Measurements from ENCODE around the gene WAC. TPM values are rescaled to one million over a fixed set of nuclear protein-coding genes. Genes with fewer than 3 reads are reported as not detected.

WAC gene
- total RNA-seq, 2 experiments from 2014 or later, result 95.2 to 102 TPM

DNA sequence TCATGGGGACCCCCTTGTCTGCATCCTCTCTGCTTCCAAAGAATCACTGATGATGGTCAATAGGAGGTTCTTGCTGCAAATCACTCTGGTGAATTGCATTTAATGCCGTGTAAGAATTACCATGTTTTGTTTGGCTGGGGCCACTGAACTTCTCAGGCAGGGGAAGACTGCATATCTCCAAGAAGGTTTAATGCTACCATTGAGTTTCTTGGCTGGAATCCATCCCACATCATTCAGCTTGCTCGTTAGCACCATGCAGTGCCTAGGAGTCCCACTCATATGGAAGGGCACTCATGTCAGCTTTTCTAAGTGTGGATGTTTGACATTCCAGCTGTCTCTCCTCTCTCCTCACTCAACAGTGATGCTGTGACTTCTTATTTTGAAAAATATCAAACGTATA, 94.2 kb downstream of the WAC start:
- intact Hi-C loops (cut with micrococcal nuclease), result no loop called here
- CTCF ChIA-PET, result interaction anchor here (0.7 to 2.5 kb wide), 6 partner anchors 20 to 1716 kb away, joined by 3 to 8 read pairs (median 4); no protein-coding TSS in a partner anchor
- POLR2A ChIA-PET, result no interaction called here
- no peaks in the 10 kb centered on the region for H3K9me3 Mint-ChIP-seq
- no peak overlapping the region for H3K4me3 Mint-ChIP-seq
- TF ChIP-seq, protein P1, sequence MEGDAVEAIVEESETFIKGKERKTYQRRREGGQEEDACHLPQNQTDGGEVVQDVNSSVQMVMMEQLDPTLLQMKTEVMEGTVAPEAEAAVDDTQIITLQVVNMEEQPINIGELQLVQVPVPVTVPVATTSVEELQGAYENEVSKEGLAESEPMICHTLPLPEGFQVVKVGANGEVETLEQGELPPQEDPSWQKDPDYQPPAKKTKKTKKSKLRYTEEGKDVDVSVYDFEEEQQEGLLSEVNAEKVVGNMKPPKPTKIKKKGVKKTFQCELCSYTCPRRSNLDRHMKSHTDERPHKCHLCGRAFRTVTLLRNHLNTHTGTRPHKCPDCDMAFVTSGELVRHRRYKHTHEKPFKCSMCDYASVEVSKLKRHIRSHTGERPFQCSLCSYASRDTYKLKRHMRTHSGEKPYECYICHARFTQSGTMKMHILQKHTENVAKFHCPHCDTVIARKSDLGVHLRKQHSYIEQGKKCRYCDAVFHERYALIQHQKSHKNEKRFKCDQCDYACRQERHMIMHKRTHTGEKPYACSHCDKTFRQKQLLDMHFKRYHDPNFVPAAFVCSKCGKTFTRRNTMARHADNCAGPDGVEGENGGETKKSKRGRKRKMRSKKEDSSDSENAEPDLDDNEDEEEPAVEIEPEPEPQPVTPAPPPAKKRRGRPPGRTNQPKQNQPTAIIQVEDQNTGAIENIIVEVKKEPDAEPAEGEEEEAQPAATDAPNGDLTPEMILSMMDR (IDR thresholded peaks at IDR 0.05), result no peak
- peaks cover 6% of the 10 kb centered on the region for H3K4me1 Mint-ChIP-seq (ENCODE audit: low read depth)
- no peak overlapping the region for H3K27ac Mint-ChIP-seq
- H3K36me3 Mint-ChIP-seq (ENCODE audit: low read depth), result peaks cover 3% of the 10 kb centered on the region
- DNase-seq, result no peak
- no peak for ATAC-seq
- peaks cover 10% of the 10 kb centered on the region for H3K27me3 Mint-ChIP-seq

GRCh38 chr10:28628184-28628893, 95.4 kb downstream of the WAC start:
- POLR2A ChIA-PET, result no interaction called here
- DNase-seq, result peak; percentile 82
- H3K27me3 Mint-ChIP-seq, result peaks cover 13% of the 10 kb centered on the region
- CTCF ChIA-PET, result interaction anchor here (0.8 to 2.8 kb wide), 13 partner anchors 9 to 676 kb away, joined by 3 to 13 read pairs (median 4); no protein-coding TSS in a partner anchor
- H3K36me3 Mint-ChIP-seq (ENCODE audit: low read depth), result no peaks in the 10 kb centered on the region
- peak; percentile 84 for ATAC-seq
- H3K4me1 Mint-ChIP-seq (ENCODE audit: low read depth), result peaks cover 6% of the 10 kb centered on the region
- H3K4me3 Mint-ChIP-seq, result no peak overlapping the region
- H3K9me3 Mint-ChIP-seq, result no peaks in the 10 kb centered on the region
- intact Hi-C loops (cut with micrococcal nuclease), result no loop called here
- no peak overlapping the region for H3K27ac Mint-ChIP-seq
- TF ChIP-seq, protein P1 (IDR thresholded peaks at IDR 0.05), result peak; percentile 89

- intact Hi-C loops (cut with micrococcal nuclease), result no loop called here
- TF ChIP-seq, protein P1 (IDR thresholded peaks at IDR 0.05), result no peak
- Mint-ChIP-seq H3K9me3 (no peaks in the 10 kb centered on the region), H3K4me1 (ENCODE audit: low read depth) (peaks cover 6% of the 10 kb centered on the region), H3K27me3 (peaks cover 14% of the 10 kb centered on the region), H3K27ac (no peak overlapping the region), H3K4me3 (no peak overlapping the region), H3K36me3 (ENCODE audit: low read depth) (no peaks in the 10 kb centered on the region)
- ATAC-seq (no peak), DNase-seq (no peak)
- CTCF ChIA-PET, result interaction anchor here (1.3 to 1.5 kb wide), 2 partner anchors 10 to 11 kb away, joined by 3 to 4 read pairs; no protein-coding TSS in a partner anchor
- POLR2A ChIA-PET, result interaction anchor here (0.6 to 1.2 kb wide), 2 partner anchors 50 to 86 kb away, joined by 3 read pairs; no protein-coding TSS in a partner anchor
Observed at GRCh38 chr10:28631896-28632583, 99.1 kb downstream of the WAC start.

DNA sequence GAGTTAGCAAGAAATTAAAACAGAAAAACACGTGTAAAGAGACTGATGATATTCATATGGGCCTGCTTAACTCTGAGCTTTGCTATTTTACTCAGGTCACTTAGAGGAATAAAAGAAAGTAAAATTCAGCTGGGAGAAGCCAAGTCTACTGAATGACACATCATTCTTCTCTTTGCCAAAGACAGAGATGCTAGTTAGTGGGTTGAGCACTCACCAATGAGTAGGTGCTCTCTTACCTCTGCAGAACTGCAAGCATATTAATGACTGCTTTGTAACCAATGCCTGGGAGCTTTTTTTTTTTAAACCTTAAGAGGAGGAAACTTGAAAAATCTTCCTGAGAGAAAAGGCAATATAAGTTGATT, 99.6 kb downstream of the WAC start:
- DNase-seq, result no peak
- TF ChIP-seq, protein P1 (IDR thresholded peaks at IDR 0.05), result no peak
- ChIA-PET CTCF (interaction anchor here (1.3 to 1.5 kb wide), 2 partner anchors 9 to 12 kb away, joined by 3 to 4 read pairs; no protein-coding TSS in a partner anchor), POLR2A (interaction anchor here (0.6 to 1.2 kb wide), 2 partner anchors 50 to 87 kb away, joined by 3 read pairs; no protein-coding TSS in a partner anchor)
- Mint-ChIP-seq H3K27me3 (peaks cover 12% of the 10 kb centered on the region), H3K36me3 (ENCODE audit: low read depth) (no peaks in the 10 kb centered on the region), H3K9me3 (peaks cover 1% of the 10 kb centered on the region), H3K4me1 (ENCODE audit: low read depth) (peaks cover 6% of the 10 kb centered on the region), H3K4me3 (no peak overlapping the region), H3K27ac (no peak overlapping the region)
- ATAC-seq, result no peak
- intact Hi-C loops (cut with micrococcal nuclease), result no loop called here

DNA sequence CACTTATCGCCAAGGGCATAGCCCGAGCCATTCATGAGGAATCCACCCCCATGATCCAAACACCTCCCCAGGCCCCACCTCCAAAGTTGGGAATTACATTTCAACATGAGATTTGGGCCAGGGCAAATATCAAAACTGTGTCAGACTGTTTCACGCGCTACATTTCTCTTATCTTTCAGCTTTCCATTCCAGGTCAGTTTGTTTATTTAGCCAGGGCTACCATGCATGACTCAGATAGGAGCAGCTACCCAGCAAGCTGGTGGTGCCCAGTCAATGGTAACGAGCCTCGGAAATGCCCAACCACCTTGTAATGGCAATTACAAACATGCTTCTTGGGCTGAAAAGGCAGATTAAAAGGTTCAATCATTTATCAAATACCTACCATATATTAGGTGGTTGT, 100.8 kb downstream of the WAC start:
- no peak overlapping the region for H3K27ac Mint-ChIP-seq
- no peaks in the 10 kb centered on the region for H3K36me3 Mint-ChIP-seq (ENCODE audit: low read depth)
- intact Hi-C loops (cut with micrococcal nuclease), result no loop called here
- DNase-seq (no peak), ATAC-seq (no peak)
- TF ChIP-seq, protein P1 (IDR thresholded peaks at IDR 0.05), result no peak
- peaks cover 1% of the 10 kb centered on the region for H3K9me3 Mint-ChIP-seq
- peaks cover 9% of the 10 kb centered on the region for H3K27me3 Mint-ChIP-seq
- ChIA-PET POLR2A (no interaction called here), CTCF (no interaction called here)
- H3K4me1 Mint-ChIP-seq (ENCODE audit: low read depth), result no peaks in the 10 kb centered on the region
- H3K4me3 Mint-ChIP-seq, result no peak overlapping the region
